ENCODE data around the gene C15orf39. TPM values are rescaled to one million over a fixed set of nuclear protein-coding genes. Genes with fewer than 3 reads are reported as not detected.

C15orf39 gene
- total and polyA plus RNA-seq, 9 of the 15 experiments (the other 6 are each of a cell fraction or from before 2014, with no cell fraction given), result 0.31 to 29.8 (median 4.4) TPM

GRCh38 chr15:75230551-75231371, 29.1 kb downstream of the C15orf39 start:
- ChIA-PET POLR2A (interaction anchor here (0.6 to 1.4 kb wide), 4 partner anchors 8 to 341 kb away, joined by 3 to 6 read pairs (median 4); partner anchors contain the start of genes MPI and PPCDC), CTCF (ENCODE audit: low intra/inter-chr PET ratio) (no interaction called here)
- no peaks in the 10 kb centered on the region for H3K9me1 ChIP-seq (ENCODE audit: control insufficient read depth, insufficient read depth, low read length)
- no peak overlapping the region for H3K4me3 ChIP-seq
- no peaks in the 10 kb centered on the region for H3K9me3 ChIP-seq (replicated peaks; ENCODE audit: control insufficient read depth, insufficient read depth, low read depth, low read length)
- ATAC-seq, result no peak
- no peak overlapping the region for H3K27ac ChIP-seq (ENCODE audit: extremely low read depth, low read depth, low read length)
- no peaks in the 10 kb centered on the region for H3K79me2 ChIP-seq (ENCODE audit: control insufficient read depth, insufficient read depth, low read length)
- H3K4me2 ChIP-seq (ENCODE audit: insufficient read depth, low read length), result no peak overlapping the region
- DNase-seq (ENCODE audit: extremely low read depth in 1 of 4, low spot score in 3 of 4), result no peak
- H3K4me1 ChIP-seq (replicated peaks in 1 of 2; ENCODE audit: control insufficient read depth in 2 of 2, insufficient read depth in 2 of 2, low read length in 2 of 2), result peaks cover 0 to 15% of the 10 kb centered on the region in 2 experiments; a peak in 2 of 5 replicates
- peaks cover 21 to 88% of the 10 kb centered on the region in 2 experiments for H3K27me3 ChIP-seq (ENCODE audit: control insufficient read depth in 2 of 2, insufficient read depth in 2 of 2, low read length in 2 of 2)
- FAIRE-seq, result no peak
- 0 out of 2 replicates have a peak, but pooled peaks cover 5% of the 10 kb centered on the region for H4K20me1 ChIP-seq (replicated peaks; ENCODE audit: control insufficient read depth, insufficient read depth, low read length)
- 4% methylated on average over 10 of the region's 16 CpGs for WGBS (ENCODE audit: insufficient coverage, low coverage, missing lambda C conversion rate)
- peak overlapping the region in 1 of 2 experiments; percentile 2; a peak in 2 of 4 replicates for H3K9ac ChIP-seq (ENCODE audit: insufficient read depth in 1 of 2, low read depth in 2 of 2, low read length in 2 of 2)
- no TSS peak for BruUV-seq (replicated peaks)
- H3K36me3 ChIP-seq (ENCODE audit: control insufficient read depth, insufficient read depth, low read length), result no peaks in the 10 kb centered on the region
- intact Hi-C loops (cut with micrococcal nuclease) (no loop called here), in situ Hi-C loops (cut with MboI) (loop anchor here (10.0 kb wide), 1 partner anchor 1146 kb away; the partner anchor contains the start of gene GOLGA6A)
- peak; percentile 24; the same call in 1 of the 2 replicates for TF ChIP-seq PKNOX1 (IDR thresholded peaks at IDR 0.05)
- TF ChIP-seq FOXP1 (CRISPR knock-in tag; IDR thresholded peaks at IDR 0.05), result no peak
- no peak overlapping the region for H2AFZ ChIP-seq (ENCODE audit: low read depth, low read length)
